Ishikawa (cell line): ENCODE data around the gene GLP2R.

Experiments used
- CEBPB ChIP-seq: IDR thresholded peaks from 2 replicates; pipeline ENCODE4 v1.6.1; 2012
- CREB1 ChIP-seq: IDR thresholded peaks from 2 replicates; pipeline ENCODE4 v1.6.1; 2012; ENCODE audit warnings: low read depth
- EGR1 ChIP-seq: IDR thresholded peaks from 2 replicates; pipeline ENCODE4 v1.6.1; 2012
- EP300 ChIP-seq: IDR thresholded peaks from 2 replicates; pipeline ENCODE4 v1.6.1; 2012; ENCODE audit warnings: borderline replicate concordance
- FOXM1 ChIP-seq: IDR thresholded peaks from 2 replicates; pipeline ENCODE4 v1.6.1; 2012; ENCODE audit warnings: low read depth, borderline replicate concordance
- NFIC ChIP-seq: IDR thresholded peaks from 2 replicates; pipeline ENCODE4 v1.6.1; 2012
- RAD21 ChIP-seq: IDR thresholded peaks from 2 replicates; pipeline ENCODE4 v1.6.1; 2012; ENCODE audit warnings: low read depth
- TAF1 ChIP-seq: IDR thresholded peaks from 2 replicates; pipeline ENCODE4 v1.6.1; 2012; ENCODE audit warnings: low read depth, mild to moderate bottlenecking
- TCF12 ChIP-seq: IDR thresholded peaks from 2 replicates; pipeline ENCODE4 v1.6.1; 2012; ENCODE audit warnings: low read depth
- TEAD4 ChIP-seq: IDR thresholded peaks from 2 replicates; pipeline ENCODE4 v1.6.1; 2012
- YY1 ChIP-seq: IDR thresholded peaks from 2 replicates; pipeline ENCODE4 v1.6.1; 2012; ENCODE audit warnings: low read depth
- ZBTB7A ChIP-seq: IDR thresholded peaks from 2 replicates; pipeline ENCODE4 v1.6.1; 2012; ENCODE audit warnings: low read depth
- TF ChIP-seq, protein P1 (sequence below): IDR thresholded peaks from 2 replicates; pipeline ENCODE4 v1.6.1; 2012; ENCODE audit warnings: low read depth, mild to moderate bottlenecking
- TF ChIP-seq, protein P2 (sequence below): IDR thresholded peaks from 2 replicates; pipeline ENCODE4 v1.6.1; 2012
- TF ChIP-seq, protein P3 (sequence below): IDR thresholded peaks from 2 replicates; pipeline ENCODE4 v1.6.1; 2012

Gene GLP2R

DNA sequence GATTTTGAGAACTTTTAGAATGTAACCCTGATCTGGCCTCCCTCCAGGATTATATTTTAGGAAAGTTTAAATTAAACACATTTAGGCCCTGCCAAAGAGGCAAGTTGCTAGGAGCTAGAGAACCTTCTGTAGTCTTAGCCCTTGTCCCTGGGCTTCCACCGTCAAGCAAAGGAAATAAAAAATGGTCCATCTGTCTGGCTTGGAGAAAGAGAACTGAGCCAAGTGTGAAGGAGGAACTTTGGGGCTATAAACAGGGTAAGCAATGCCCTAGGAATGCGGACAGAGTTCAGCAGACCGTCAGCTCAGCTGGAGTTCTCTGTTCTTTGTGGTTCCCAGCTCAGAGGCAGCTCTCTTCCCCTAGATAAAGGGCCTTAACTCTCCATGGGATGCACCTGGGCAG is 49.7 kb downstream of the GLP2R start:
- TF ChIP-seq CEBPB = no peak
- TF ChIP-seq RAD21 = no peak
- no peak for TF ChIP-seq FOXM1
- no peak for TF ChIP-seq TAF1
- TF ChIP-seq EP300 = no peak
- TF ChIP-seq YY1 = no peak
- TF ChIP-seq ZBTB7A = no peak
- TF ChIP-seq, protein P1, sequence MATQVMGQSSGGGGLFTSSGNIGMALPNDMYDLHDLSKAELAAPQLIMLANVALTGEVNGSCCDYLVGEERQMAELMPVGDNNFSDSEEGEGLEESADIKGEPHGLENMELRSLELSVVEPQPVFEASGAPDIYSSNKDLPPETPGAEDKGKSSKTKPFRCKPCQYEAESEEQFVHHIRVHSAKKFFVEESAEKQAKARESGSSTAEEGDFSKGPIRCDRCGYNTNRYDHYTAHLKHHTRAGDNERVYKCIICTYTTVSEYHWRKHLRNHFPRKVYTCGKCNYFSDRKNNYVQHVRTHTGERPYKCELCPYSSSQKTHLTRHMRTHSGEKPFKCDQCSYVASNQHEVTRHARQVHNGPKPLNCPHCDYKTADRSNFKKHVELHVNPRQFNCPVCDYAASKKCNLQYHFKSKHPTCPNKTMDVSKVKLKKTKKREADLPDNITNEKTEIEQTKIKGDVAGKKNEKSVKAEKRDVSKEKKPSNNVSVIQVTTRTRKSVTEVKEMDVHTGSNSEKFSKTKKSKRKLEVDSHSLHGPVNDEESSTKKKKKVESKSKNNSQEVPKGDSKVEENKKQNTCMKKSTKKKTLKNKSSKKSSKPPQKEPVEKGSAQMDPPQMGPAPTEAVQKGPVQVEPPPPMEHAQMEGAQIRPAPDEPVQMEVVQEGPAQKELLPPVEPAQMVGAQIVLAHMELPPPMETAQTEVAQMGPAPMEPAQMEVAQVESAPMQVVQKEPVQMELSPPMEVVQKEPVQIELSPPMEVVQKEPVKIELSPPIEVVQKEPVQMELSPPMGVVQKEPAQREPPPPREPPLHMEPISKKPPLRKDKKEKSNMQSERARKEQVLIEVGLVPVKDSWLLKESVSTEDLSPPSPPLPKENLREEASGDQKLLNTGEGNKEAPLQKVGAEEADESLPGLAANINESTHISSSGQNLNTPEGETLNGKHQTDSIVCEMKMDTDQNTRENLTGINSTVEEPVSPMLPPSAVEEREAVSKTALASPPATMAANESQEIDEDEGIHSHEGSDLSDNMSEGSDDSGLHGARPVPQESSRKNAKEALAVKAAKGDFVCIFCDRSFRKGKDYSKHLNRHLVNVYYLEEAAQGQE = no peak
- TF ChIP-seq, protein P2, sequence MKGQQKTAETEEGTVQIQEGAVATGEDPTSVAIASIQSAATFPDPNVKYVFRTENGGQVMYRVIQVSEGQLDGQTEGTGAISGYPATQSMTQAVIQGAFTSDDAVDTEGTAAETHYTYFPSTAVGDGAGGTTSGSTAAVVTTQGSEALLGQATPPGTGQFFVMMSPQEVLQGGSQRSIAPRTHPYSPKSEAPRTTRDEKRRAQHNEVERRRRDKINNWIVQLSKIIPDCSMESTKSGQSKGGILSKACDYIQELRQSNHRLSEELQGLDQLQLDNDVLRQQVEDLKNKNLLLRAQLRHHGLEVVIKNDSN = no peak
- TF ChIP-seq NFIC = no peak
- TF ChIP-seq EGR1 = no peak
- TF ChIP-seq TEAD4 = no peak

DNA sequence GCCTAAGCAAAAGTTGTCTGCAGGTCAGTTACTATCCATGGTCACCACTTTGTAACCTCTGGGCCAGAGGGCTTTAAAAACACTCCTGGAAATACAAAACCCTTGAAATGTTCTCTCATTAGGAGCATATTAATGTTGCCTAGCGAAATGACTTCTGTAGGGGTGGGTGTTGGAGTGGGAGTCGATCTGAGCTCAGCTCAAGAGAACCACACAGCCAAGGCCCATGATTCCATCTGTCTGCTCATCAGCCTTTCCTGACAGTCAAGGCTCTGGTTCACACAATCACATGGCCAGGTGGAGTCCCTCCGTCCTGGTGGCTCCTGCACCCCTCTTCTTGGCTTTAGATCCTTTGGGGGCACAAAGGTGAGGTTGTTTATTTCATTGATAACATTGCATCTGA is 52.6 kb downstream of the GLP2R start:
- no peak for TF ChIP-seq EGR1
- no peak for TF ChIP-seq EP300

DNA sequence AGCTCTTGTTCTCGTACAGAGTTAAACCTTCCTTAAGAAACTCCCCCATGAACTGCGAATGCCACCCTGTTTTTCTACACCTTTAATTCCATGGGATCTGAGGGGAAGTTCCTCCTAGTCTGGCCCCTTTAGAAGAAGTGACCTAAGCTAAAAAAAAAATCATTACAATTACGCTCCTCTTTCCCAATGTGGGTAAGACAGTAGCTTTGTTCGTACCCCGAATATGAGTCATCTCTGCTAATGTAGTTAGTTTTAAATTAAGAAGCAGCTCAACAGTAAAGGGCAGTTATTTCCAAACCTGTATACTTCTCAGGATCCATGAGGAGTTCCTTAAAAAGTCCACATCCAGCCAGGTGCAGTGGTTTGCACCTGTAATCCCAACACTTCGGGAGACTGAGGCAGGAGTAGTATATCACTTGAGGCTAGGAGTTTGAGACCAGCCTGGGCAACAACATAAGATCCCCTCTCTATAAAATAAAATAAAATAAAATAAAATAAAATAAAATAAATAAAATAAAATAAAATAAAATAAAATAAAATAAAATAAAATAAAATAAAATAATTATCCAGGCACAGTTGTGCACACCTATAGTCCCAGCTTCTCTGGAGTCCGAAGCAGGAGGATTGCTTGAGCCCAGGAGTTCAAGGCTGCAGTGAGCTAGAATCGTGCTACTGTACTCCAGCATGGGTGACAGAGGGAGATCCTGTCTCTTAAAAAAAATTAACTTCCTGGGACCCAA is 53.2 kb downstream of the GLP2R start:
- no peak for TF ChIP-seq TCF12
- TF ChIP-seq YY1 = no peak
- no peak for TF ChIP-seq CREB1
- TF ChIP-seq EP300 = no peak
- TF ChIP-seq TAF1 = no peak
- TF ChIP-seq, protein P3, sequence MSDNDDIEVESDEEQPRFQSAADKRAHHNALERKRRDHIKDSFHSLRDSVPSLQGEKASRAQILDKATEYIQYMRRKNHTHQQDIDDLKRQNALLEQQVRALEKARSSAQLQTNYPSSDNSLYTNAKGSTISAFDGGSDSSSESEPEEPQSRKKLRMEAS = no peak
- no peak for TF ChIP-seq RAD21
- TF ChIP-seq, protein P1 = no peak
- no peak for TF ChIP-seq CEBPB
- no peak for TF ChIP-seq EGR1
- TF ChIP-seq, protein P2 = no peak
- no peak for TF ChIP-seq ZBTB7A
- no peak for TF ChIP-seq TEAD4
- TF ChIP-seq NFIC = no peak
- no peak for TF ChIP-seq FOXM1

DNA sequence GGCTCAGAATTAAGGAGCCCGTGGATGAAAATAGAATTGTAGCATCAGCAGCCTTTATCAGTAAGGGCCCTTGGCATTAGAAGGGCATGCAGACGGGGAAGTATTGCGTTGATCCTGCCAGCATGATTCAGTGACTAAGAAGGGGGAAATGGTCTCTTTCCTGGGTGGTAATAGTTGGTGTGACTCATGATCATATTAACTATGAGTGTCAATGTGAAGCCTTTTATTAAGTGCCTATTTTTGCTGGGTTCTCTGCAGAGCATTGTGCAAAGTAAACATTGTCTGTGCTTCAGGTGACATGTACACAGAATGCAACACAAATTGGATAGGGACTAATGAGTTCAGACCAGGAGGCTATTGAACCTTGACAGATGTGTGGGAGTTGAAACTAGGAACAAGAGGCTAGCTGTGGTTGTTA is 54.9 kb downstream of the GLP2R start:
- no peak for TF ChIP-seq CEBPB
- TF ChIP-seq TCF12 = no peak
- no peak for TF ChIP-seq CREB1
- no peak for TF ChIP-seq EGR1
- TF ChIP-seq EP300 = no peak
- no peak for TF ChIP-seq NFIC
- TF ChIP-seq YY1 = no peak
- TF ChIP-seq, protein P1 = no peak
- TF ChIP-seq RAD21 = no peak
- TF ChIP-seq, protein P2 = no peak
